BE2C (cell line): ENCODE results near the gene LIPT2. TPM values are rescaled to one million over a fixed set of nuclear protein-coding genes. Genes with fewer than 3 reads are reported as not detected.
"Not testable (repeated sequence)": the region's sequence is repeated elsewhere in the genome, so short reads cannot be mapped to it uniquely, and the experiment has no call there.

Source experiments
- DNase-seq: peaks from one replicate; pipeline ENCODE4 v3.0.0-alpha.2; 2020
- H3K27me3 ChIP-seq: fragments of 250-450 bp; sonication (Bioruptor Pico); 2 replicates; pipeline ENCODE4 v1.5.1; 2020; ENCODE audit warnings: mild to moderate bottlenecking
- H3K36me3 ChIP-seq: fragments of 250-450 bp; sonication (Bioruptor Pico); 2 replicates; pipeline ENCODE4 v1.5.1; 2020; ENCODE audit warnings: mild to moderate bottlenecking
- H3K4me1 ChIP-seq: fragments of 250-450 bp; sonication (Bioruptor Pico); 2 replicates; pipeline ENCODE4 v1.5.1; 2020
- H3K4me3 ChIP-seq: 2 replicates; pipeline ENCODE4 v1.5.1; 2011; ENCODE audit warnings: low read depth, low read length
- H3K9me3 ChIP-seq: fragments of 250-450 bp; sonication (Bioruptor Pico); 2 replicates; pipeline ENCODE4 v1.5.1; 2020
- polyA plus RNA-seq: library from polyadenylated mRNA; unstranded; fragments of >200 nt; gene quantifications from one replicate; pipeline ENCODE4 v1.2.1, GENCODE V29; 2012; ENCODE audit warnings: low read depth, missing spikeins; ENCODE audit not compliant: insufficient read length, insufficient read depth
- TF ChIP-seq, protein P1 (sequence below): IDR thresholded peaks from 2 replicates; pipeline ENCODE4 v1.5.1; 2012; ENCODE audit warnings: mild to moderate bottlenecking, low read depth, low read length

Gene LIPT2
- 1.6 TPM for polyA plus RNA-seq

DNA sequence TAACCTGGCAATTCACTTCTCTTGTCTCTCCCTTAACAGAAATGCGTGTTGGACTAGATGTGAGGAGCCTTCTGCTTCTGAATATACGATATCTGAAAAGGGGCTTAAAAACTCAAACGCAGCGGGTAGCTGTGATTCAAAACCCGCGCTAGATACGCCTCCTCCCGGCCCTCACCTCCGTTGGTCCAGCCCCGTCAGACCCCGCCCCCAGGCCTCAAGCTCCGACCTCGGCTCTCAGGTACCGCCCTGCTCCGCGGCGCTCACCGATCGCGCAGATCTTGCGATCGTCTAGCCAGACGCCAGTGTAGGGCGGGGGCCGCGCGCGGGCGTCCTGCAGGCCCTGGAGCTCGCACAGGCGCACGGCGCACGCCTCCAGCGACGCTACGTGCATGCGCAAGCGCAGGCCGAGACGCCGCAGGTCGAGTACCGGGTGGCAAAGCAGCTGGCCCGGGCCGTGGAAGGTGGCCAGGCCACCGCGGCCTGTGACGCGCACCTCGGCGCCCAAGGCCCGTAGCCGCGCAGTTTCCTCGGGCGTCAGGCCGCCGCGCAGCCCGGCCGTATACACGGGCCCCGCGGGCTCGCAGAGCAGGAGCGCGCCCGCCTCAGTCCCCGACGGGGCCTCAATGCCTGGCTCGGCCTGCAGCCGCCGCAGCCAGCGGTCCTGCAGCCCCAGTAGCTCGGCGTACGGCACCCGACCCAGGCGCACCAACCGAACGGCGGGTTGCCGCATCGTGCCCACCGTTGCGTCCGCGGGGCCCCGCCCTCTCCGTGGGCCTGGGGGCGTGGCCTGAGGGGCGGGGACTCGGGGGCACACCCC lies at the start of gene LIPT2:
LIPT2 (minus strand) TSS at position 751 of the 817 bp plus-strand sequence; CDS start at position 730, 21 bp downstream.
- Histone ChIP-seq H3K27me3 (no peaks in the 10 kb centered on the region; the same call in 1 of the 2 replicates), H3K4me3 (peak within 1 kb of the TSS; percentile 70), H3K4me1 (no peaks in the 10 kb centered on the region), H3K36me3 (no peaks in the 10 kb centered on the region), H3K9me3 (no peaks in the 10 kb centered on the region)
- TF ChIP-seq, protein P1, sequence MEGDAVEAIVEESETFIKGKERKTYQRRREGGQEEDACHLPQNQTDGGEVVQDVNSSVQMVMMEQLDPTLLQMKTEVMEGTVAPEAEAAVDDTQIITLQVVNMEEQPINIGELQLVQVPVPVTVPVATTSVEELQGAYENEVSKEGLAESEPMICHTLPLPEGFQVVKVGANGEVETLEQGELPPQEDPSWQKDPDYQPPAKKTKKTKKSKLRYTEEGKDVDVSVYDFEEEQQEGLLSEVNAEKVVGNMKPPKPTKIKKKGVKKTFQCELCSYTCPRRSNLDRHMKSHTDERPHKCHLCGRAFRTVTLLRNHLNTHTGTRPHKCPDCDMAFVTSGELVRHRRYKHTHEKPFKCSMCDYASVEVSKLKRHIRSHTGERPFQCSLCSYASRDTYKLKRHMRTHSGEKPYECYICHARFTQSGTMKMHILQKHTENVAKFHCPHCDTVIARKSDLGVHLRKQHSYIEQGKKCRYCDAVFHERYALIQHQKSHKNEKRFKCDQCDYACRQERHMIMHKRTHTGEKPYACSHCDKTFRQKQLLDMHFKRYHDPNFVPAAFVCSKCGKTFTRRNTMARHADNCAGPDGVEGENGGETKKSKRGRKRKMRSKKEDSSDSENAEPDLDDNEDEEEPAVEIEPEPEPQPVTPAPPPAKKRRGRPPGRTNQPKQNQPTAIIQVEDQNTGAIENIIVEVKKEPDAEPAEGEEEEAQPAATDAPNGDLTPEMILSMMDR: no peak
- peak; percentile 99 for DNase-seq

DNA sequence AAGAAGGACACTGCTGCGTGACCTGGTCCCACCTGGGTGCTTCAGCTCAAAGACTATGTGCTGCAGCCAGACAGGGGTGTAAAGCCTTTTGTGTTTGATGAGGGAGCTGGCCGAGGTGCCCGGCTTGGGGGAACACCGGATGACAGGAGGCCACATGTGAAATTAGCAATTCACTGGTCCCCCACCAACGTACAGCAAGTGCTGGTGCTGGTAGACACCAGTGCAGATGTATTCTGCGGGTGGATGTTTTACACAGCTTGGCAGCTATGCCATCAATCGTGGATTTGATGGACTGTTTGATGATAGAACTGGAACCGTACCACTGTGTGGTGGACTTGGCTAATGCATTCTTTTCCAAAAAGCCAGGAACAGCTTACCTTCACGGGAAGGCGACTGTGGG lies 47.9 kb upstream of the LIPT2 start:
- TF ChIP-seq, protein P1: no peak

DNA sequence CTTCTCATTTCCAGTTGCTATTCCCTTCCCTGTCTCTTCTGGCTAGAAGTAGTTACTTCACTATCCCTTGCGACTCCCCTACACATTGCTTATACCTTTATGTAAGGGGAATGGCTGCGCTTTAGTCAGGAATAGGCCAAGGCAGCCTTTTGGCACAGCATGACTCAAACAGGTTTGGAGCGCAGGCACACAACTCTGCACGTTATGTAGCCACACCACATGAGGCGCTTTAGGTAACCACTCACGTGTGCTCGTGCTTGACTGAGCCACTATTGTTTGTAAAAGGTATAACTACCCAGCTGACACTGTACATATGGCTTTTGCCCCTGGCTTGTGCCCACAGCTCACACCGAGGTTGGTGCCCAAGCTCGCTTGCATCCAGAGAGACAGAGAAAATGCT lies 46.7 kb upstream of the LIPT2 start:
- H3K36me3 ChIP-seq: no peaks in the 10 kb centered on the region
- peaks cover 7% of the 10 kb centered on the region; the same call in 1 of the 2 replicates for H3K4me1 ChIP-seq
- H3K9me3 ChIP-seq: no peaks in the 10 kb centered on the region
- TF ChIP-seq, protein P1: no peak
- H3K4me3 ChIP-seq: no peak overlapping the region
- no peak for DNase-seq
- no peaks in the 10 kb centered on the region for H3K27me3 ChIP-seq

More for the DNA sequence above, 47.9 kb upstream of the LIPT2 start:
- no peaks in the 10 kb centered on the region for H3K9me3 ChIP-seq
- no peak overlapping the region for H3K4me3 ChIP-seq
- H3K4me1 ChIP-seq: 0 out of 2 replicates have a peak, but pooled peaks cover 4% of the 10 kb centered on the region
- no peak for DNase-seq
- no peaks in the 10 kb centered on the region for H3K36me3 ChIP-seq
- H3K27me3 ChIP-seq: no peaks in the 10 kb centered on the region

DNA sequence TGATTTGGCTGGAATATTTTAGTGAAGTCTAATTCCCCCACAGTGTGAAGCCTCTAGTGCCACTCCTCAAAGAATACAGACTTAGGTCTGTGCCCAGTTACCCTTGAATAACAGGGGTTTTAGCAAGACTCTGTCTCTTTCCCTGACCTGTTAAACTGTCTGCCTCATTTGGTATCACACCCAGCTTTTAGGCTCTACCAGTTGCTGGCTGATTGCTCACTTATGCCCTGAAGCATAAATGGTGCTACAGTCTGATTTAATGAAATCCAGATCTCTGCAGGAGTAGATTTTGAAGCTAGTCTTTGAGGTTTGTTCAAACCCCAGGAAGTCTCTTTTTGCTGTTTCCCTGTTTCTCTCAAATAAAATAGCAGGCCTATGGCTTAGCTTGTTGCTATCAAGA lies 45.2 kb upstream of the LIPT2 start:
- H3K4me1 ChIP-seq: peaks cover 14% of the 10 kb centered on the region
- no peaks in the 10 kb centered on the region for H3K9me3 ChIP-seq
- DNase-seq: no peak
- no peaks in the 10 kb centered on the region for H3K27me3 ChIP-seq
- no peak overlapping the region for H3K4me3 ChIP-seq
- TF ChIP-seq, protein P1: no peak
- H3K36me3 ChIP-seq: no peaks in the 10 kb centered on the region

DNA sequence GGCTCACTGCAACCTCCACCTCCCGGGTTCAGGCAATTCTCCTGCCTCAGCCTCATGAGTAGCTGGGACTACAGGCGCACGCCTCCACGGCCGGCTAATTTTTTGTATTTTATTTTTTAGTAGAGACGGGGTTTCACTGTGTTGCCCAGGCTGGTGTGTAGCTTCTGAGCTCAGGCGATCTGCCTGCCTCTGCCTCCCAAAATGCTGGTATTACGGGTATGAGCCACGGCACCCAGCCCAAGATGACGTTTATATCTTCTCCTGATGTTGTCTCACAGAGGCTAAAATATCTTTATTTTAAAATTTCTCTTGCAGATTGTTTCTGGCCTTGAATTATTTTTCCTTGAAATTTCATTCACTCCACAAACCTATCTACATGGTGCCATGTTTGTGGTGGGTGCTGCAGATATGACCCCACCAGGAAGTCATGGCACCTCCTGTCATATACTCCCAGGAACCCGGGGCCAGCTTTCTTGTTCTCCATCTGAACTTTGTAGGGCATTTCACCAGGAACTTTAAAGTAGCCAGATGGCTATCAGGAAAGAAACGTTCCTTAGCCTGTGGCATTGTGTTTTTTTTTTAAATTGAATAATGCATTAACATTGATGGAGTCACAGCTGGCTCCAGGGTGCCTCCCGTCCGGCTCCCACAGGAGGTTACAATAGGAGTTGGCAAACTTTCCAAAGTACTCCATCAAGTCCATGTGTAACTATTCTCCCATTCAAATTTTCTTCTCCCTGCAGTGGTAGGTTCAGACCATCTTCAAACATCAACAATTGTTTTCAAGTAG lies 42.0 kb upstream of the LIPT2 start:
- Histone ChIP-seq H3K4me3 (no peak overlapping the region), H3K27me3 (no peaks in the 10 kb centered on the region), H3K4me1 (peaks cover 14% of the 10 kb centered on the region), H3K9me3 (no peaks in the 10 kb centered on the region), H3K36me3 (no peaks in the 10 kb centered on the region)
- DNase-seq: no peak
- TF ChIP-seq, protein P1: no peak

DNA sequence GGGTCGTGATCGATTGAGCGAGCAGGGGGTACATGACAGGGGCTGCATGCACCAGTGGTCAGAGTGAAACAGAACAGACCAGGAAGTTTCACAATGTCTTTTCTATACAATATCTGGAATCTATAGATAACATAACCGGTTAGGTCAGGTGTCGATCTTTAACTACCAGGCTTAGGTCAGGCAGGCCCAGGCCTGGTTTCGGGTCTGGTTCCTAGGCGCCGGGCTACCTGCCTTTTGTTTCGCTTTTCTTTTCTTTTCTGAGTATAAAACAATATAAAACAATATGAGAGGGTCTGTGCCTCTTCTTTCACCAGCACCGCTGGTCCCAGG lies 41.4 kb upstream of the LIPT2 start:
- not testable (repeated sequence) for DNase-seq, H3K4me3 ChIP-seq, H3K9me3 ChIP-seq, H3K36me3 ChIP-seq, H3K27me3 ChIP-seq
- H3K4me1 ChIP-seq: peaks cover 14% of the 10 kb centered on the region
